ENCODE results near the gene COL6A1. TPM values are rescaled to one million over a fixed set of nuclear protein-coding genes. Genes with fewer than 3 reads are reported as not detected.

COL6A1 gene
- total and polyA plus RNA-seq, 2 of the 4 experiments (the other 2 are of a cell fraction) = 173 to 1,578 TPM

DNA sequence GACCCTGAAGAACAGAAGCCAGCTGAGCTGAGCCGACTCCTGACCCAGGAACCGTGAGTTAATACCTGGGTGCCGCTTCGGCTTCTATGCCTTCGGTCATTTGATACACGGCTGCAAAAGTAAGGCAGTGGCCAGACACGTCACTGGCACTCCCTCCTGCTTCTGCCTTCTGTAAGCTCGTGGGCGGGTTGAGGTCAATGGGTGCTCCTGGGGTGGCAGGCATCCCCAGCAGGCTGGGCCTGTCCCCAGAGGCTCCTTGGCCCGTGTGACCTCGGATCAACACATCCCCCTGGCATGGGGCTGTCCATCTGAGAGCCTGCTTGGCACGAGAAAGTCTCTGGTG lies 35.7 kb upstream of the COL6A1 start (continued):
- no peak for TF ChIP-seq MAZ (IDR thresholded peaks at IDR 0.05; ENCODE audit: borderline replicate concordance, low read depth, low read length)
- TF ChIP-seq POLR2A (IDR thresholded peaks at IDR 0.05; ENCODE audit: low read depth, low read length) = no peak
- no peak for TF ChIP-seq CEBPB (IDR thresholded peaks at IDR 0.05; ENCODE audit: low read depth, low read length)

- intact Hi-C loops (cut with micrococcal nuclease) (no loop called here), dilution Hi-C loops (cut with HindIII; ENCODE audit: low sequenced_read_pairs, unreplicated experiment) (no loop called here), in situ Hi-C loops (cut with MboI; ENCODE audit: low sequenced_read_pairs) (no loop called here)
- Histone ChIP-seq H3K27ac (ENCODE audit: insufficient read depth, low read length) (no peak overlapping the region), H2AK9ac (replicated peaks; ENCODE audit: low read depth, low read length, poor library complexity) (no peak overlapping the region), H2BK5ac (ENCODE audit: low read depth, low read length, poor library complexity, severe bottlenecking) (no peak overlapping the region), H3K18ac (ENCODE audit: low read depth, low read length) (no peak overlapping the region), H3K27me3 (ENCODE audit: control insufficient read depth, insufficient read depth, low read length) (peaks cover 2% of the 10 kb centered on the region; the same call in 1 of the 2 replicates), H3K23ac (ENCODE audit: low read depth, low read length) (no peak overlapping the region), H3K14ac (replicated peaks; ENCODE audit: low read depth, low read length) (no peak overlapping the region), H3K4me2 (ENCODE audit: low read depth, low read length) (no peak overlapping the region), H3K36me3 (ENCODE audit: control insufficient read depth, insufficient read depth, low read length) (no peaks in the 10 kb centered on the region), H3K9me3 (ENCODE audit: control insufficient read depth, insufficient read depth, low read length) (no peaks in the 10 kb centered on the region), H4K91ac (ENCODE audit: insufficient read depth, low read depth, low read length) (no peak overlapping the region), H2AK5ac (ENCODE audit: low read depth, low read length) (no peak overlapping the region), H3K4ac (ENCODE audit: low read depth, low read length) (no peak overlapping the region), H2BK20ac (ENCODE audit: low read depth, low read length) (no peak overlapping the region), H3K4me1 (ENCODE audit: control insufficient read depth, insufficient read depth, low read length) (peaks cover 5% of the 10 kb centered on the region; the same call in 1 of the 2 replicates), H4K20me1 (ENCODE audit: insufficient read depth, low read length) (no peaks in the 10 kb centered on the region), H3K9ac (ENCODE audit: low read depth, low read length) (no peak overlapping the region), H2AFZ (replicated peaks; ENCODE audit: low read length, poor library complexity) (no peak overlapping the region), H3K4me3 (ENCODE audit: insufficient read depth, low read depth, low read length) (no peak overlapping the region), H2BK15ac (ENCODE audit: low read depth, low read length) (no peak overlapping the region), H3K79me1 (ENCODE audit: low read depth in 1 of 2, low read length in 2 of 2) (no peaks in the 10 kb centered on the region), H3K9me1 (ENCODE audit: insufficient read depth, low read length) (no peaks in the 10 kb centered on the region), H4K8ac (ENCODE audit: low read depth in 2 of 2, low read length in 2 of 2) (no peak overlapping the region), H3K56ac (ENCODE audit: extremely low read depth, insufficient read depth, low read length) (no peak overlapping the region), H2BK120ac (ENCODE audit: low read depth, low read length) (no peak overlapping the region), H4K5ac (ENCODE audit: low read depth, low read length) (no peak overlapping the region)
- ATAC-seq (ENCODE audit: low read depth) (no peak), DNase-seq (no peak)
- no TSS peak for BruUV-seq (replicated peaks)
- ChIA-PET POLR2A (ENCODE audit: unreplicated experiment) (no interaction called here), CTCF (no interaction called here)
- WGBS, 2 experiments (ENCODE audit: extremely low coverage in 2 of 2, insufficient read length in 1 of 2) = 97% methylated on average over 6 of the region's 16 CpGs; no CpG with 5 or more reads in 1 of the 2 experiments
- no peak for TF ChIP-seq MAFK (IDR thresholded peaks at IDR 0.05; ENCODE audit: low read depth, low read length)
- no peak for TF ChIP-seq NFE2L2 (IDR thresholded peaks at IDR 0.05; ENCODE audit: low read depth, low read length)
- no peak for TF ChIP-seq RAD21 (IDR thresholded peaks at IDR 0.05; ENCODE audit: low read length)
These were observed 34.3 kb upstream of the COL6A1 start for GRCh38 chr21:45947296-45947695.

Measured in IMR-90 (cell line).